HepG2 (cell line): ENCODE results near the gene ALOX5AP.

ENCODE experiments used
- AKAP8 ChIP-seq: sonication (generic); formaldehyde crosslinking; IDR thresholded peaks from 2 replicates; pipeline ENCODE4 v1.5.1; 2020; ENCODE audit warnings: mild to moderate bottlenecking, missing genetic modification reagents
- CEBPB ChIP-seq: IDR thresholded peaks from 2 replicates; pipeline ENCODE4 v1.6.1; 2011; ENCODE audit warnings: low read depth, low read length, improper control_type of control experiment, borderline replicate concordance
- FOSL1 ChIP-seq: sonication (generic); formaldehyde crosslinking; IDR thresholded peaks from 2 replicates; pipeline ENCODE4 v1.9.0; 2021; ENCODE audit warnings: missing genetic modification reagents, borderline replicate concordance
- JUNB ChIP-seq: sonication (generic); formaldehyde crosslinking; IDR thresholded peaks from 2 replicates; pipeline ENCODE4 v1.8.0; 2022; ENCODE audit warnings: missing genetic modification reagents, mild to moderate bottlenecking, borderline replicate concordance
- MTA1 ChIP-seq: sonication (generic); formaldehyde crosslinking; IDR thresholded peaks from 2 replicates; pipeline ENCODE4 v1.4.0; 2020; ENCODE audit warnings: missing genetic modification reagents, mild to moderate bottlenecking, borderline replicate concordance
- NONO ChIP-seq, 2 experiments: fragments of 450-650 bp in 1 of 2; sonication (generic) in 1 of 2; formaldehyde crosslinking in 1 of 2; IDR thresholded peaks in 1 of 2; conservative IDR thresholded peaks in 1 of 2; 2 replicates each; pipeline versions ENCODE4 v1.6.1 to v1.8.0; 2017 to 2022; ENCODE audit warnings: mild to moderate bottlenecking in 1 of 2, missing genetic modification reagents in 1 of 2, moderate library complexity in 1 of 2
- POLR2A ChIP-seq, 2 experiments: IDR thresholded peaks; 2 replicates each; pipeline ENCODE4 v1.6.1; 2011; ENCODE audit warnings: low read depth in 2 of 2, low read length in 2 of 2, mild to moderate bottlenecking in 1 of 2, moderate library complexity in 1 of 2; ENCODE audit not compliant: insufficient read depth in 1 of 2
- SALL2 ChIP-seq: sonication (generic); formaldehyde crosslinking; IDR thresholded peaks from 2 replicates; pipeline ENCODE4 v1.8.1; 2023; ENCODE audit warnings: mild to moderate bottlenecking, missing genetic modification reagents, inconsistent platforms
- SIN3A ChIP-seq: IDR thresholded peaks from 2 replicates; pipeline ENCODE4 v1.6.1; 2011; ENCODE audit warnings: low read depth, mild to moderate bottlenecking, control low read depth, low read length, borderline replicate concordance
- YEATS4 ChIP-seq: sonication (generic); formaldehyde crosslinking; IDR thresholded peaks from 2 replicates; pipeline ENCODE4 v1.4.0; 2020; ENCODE audit warnings: missing genetic modification reagents, borderline replicate concordance
- TF ChIP-seq, protein P1 (sequence below): sonication (generic); formaldehyde crosslinking; IDR thresholded peaks from 2 replicates; pipeline ENCODE4 v1.5.0; 2020; ENCODE audit warnings: mild to moderate bottlenecking, missing genetic modification reagents
- TF ChIP-seq, protein P2 (sequence below): sonication (generic); formaldehyde crosslinking; IDR thresholded peaks from 2 replicates; pipeline ENCODE4 v1.4.0; 2020; ENCODE audit warnings: missing genetic modification reagents
- TF ChIP-seq, protein P3 (sequence below): sonication (generic); formaldehyde crosslinking; IDR thresholded peaks from 2 replicates; pipeline ENCODE4 v1.5.0; 2020; ENCODE audit warnings: mild to moderate bottlenecking, missing genetic modification reagents, moderate library complexity

DNA sequence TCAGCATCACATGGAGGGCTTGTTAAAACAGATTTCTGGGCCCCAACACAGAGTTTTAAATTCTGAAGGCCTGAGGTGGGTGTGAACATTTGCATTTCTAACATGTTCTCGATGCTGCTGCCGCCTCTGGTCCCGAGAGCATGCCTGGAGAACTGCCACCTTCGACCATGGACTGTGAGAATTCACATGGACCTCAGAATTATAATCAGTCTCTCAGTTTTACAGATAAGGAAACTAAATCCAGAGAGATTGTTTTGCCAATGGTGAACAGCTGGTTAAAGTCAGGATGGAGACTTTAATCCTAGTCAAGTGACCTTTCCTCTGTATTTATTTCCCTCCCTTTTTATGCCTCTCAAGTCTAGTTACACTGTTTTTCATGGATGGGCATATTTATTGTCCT, 14.7 kb downstream of the ALOX5AP start:
- TF ChIP-seq, protein P1, sequence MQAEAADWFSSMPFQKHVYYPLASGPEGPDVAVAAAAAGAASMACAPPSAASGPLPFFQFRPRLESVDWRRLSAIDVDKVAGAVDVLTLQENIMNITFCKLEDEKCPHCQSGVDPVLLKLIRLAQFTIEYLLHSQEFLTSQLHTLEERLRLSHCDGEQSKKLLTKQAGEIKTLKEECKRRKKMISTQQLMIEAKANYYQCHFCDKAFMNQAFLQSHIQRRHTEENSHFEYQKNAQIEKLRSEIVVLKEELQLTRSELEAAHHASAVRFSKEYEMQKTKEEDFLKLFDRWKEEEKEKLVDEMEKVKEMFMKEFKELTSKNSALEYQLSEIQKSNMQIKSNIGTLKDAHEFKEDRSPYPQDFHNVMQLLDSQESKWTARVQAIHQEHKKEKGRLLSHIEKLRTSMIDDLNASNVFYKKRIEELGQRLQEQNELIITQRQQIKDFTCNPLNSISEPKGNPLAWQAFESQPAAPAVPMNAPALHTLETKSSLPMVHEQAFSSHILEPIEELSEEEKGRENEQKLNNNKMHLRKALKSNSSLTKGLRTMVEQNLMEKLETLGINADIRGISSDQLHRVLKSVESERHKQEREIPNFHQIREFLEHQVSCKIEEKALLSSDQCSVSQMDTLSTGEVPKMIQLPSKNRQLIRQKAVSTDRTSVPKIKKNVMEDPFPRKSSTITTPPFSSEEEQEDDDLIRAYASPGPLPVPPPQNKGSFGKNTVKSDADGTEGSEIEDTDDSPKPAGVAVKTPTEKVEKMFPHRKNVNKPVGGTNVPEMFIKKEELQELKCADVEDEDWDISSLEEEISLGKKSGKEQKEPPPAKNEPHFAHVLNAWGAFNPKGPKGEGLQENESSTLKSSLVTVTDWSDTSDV (CRISPR knock-in tag): no peak
- TF ChIP-seq POLR2A (IDR thresholded peaks at IDR 0.05; ENCODE audit: insufficient read depth in 1 of 2, low read depth in 2 of 2, low read length in 2 of 2) (no peak), AKAP8 (no peak), YEATS4 (CRISPR knock-in tag) (no peak), JUNB (no peak), MTA1 (CRISPR knock-in tag) (no peak), CEBPB (no peak), SIN3A (no peak), SALL2 (CRISPR knock-in tag) (no peak), NONO (IDR thresholded peaks at IDR 0.05) (no peak), NONO (CRISPR knock-in tag; conservative IDR thresholded peaks at IDR 0.05) (no peak), FOSL1 (CRISPR knock-in tag) (no peak)
- TF ChIP-seq, protein P2, sequence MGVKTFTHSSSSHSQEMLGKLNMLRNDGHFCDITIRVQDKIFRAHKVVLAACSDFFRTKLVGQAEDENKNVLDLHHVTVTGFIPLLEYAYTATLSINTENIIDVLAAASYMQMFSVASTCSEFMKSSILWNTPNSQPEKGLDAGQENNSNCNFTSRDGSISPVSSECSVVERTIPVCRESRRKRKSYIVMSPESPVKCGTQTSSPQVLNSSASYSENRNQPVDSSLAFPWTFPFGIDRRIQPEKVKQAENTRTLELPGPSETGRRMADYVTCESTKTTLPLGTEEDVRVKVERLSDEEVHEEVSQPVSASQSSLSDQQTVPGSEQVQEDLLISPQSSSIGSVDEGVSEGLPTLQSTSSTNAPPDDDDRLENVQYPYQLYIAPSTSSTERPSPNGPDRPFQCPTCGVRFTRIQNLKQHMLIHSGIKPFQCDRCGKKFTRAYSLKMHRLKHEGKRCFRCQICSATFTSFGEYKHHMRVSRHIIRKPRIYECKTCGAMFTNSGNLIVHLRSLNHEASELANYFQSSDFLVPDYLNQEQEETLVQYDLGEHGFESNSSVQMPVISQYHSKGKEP: no peak
- TF ChIP-seq, protein P3, sequence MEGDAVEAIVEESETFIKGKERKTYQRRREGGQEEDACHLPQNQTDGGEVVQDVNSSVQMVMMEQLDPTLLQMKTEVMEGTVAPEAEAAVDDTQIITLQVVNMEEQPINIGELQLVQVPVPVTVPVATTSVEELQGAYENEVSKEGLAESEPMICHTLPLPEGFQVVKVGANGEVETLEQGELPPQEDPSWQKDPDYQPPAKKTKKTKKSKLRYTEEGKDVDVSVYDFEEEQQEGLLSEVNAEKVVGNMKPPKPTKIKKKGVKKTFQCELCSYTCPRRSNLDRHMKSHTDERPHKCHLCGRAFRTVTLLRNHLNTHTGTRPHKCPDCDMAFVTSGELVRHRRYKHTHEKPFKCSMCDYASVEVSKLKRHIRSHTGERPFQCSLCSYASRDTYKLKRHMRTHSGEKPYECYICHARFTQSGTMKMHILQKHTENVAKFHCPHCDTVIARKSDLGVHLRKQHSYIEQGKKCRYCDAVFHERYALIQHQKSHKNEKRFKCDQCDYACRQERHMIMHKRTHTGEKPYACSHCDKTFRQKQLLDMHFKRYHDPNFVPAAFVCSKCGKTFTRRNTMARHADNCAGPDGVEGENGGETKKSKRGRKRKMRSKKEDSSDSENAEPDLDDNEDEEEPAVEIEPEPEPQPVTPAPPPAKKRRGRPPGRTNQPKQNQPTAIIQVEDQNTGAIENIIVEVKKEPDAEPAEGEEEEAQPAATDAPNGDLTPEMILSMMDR (CRISPR knock-in tag): no peak
